ENCODE results near the gene SYNCRIP. TPM values are rescaled to one million over a fixed set of nuclear protein-coding genes. Genes with fewer than 3 reads are reported as not detected.

SYNCRIP gene
- total and polyA plus RNA-seq, 2 of the 13 experiments (the other 11 are each of a cell fraction or from before 2014, with no cell fraction given): 8.1 to 112 TPM

GRCh38 chr6:85643537-85644278 is 1.0 kb upstream of the SYNCRIP start (continued):
- 0 out of 2 replicates have a peak, but pooled peaks have one; percentile 21 for TF ChIP-seq HIC2 (CRISPR knock-in tag; IDR thresholded peaks at IDR 0.05; ENCODE audit: low read depth)
- TF ChIP-seq NR0B2 (CRISPR knock-in tag; IDR thresholded peaks at IDR 0.05): no peak; the same call in none of the 2 replicates
- no peak for TF ChIP-seq JUND (CRISPR knock-in tag; IDR thresholded peaks at IDR 0.05)
- TF ChIP-seq TAF1 (CRISPR knock-in tag; IDR thresholded peaks at IDR 0.05): peak; percentile 79
- TF ChIP-seq EZH2 (conservative IDR thresholded peaks at IDR 0.05; ENCODE audit: low read depth, low read length): no peak
- no peak for TF ChIP-seq TCF7L2 (IDR thresholded peaks at IDR 0.05; ENCODE audit: low read depth, low read length)
- peak; percentile 26; the same call in 1 of the 2 replicates for TF ChIP-seq GLI4 (CRISPR knock-in tag; IDR thresholded peaks at IDR 0.05; ENCODE audit: borderline replicate concordance)
- TF ChIP-seq ZNF296 (CRISPR knock-in tag; conservative IDR thresholded peaks at IDR 0.05): 0 out of 2 replicates have a peak, but pooled peaks have one; percentile 74
- TF ChIP-seq RARA (CRISPR knock-in tag; IDR thresholded peaks at IDR 0.05): 0 out of 2 replicates have a peak, but pooled peaks have one; percentile 9
- TF ChIP-seq JDP2 (CRISPR knock-in tag; IDR thresholded peaks at IDR 0.05; ENCODE audit: borderline replicate concordance): peak; percentile 71; the same call in 1 of the 2 replicates
- TF ChIP-seq SALL2 (CRISPR knock-in tag; IDR thresholded peaks at IDR 0.05): peak; percentile 93; the same call in 1 of the 2 replicates
- no peak; the same call in 1 of the 2 replicates for TF ChIP-seq ZNF138 (CRISPR knock-in tag; IDR thresholded peaks at IDR 0.05; ENCODE audit: low read depth)
- TF ChIP-seq SALL1 (CRISPR knock-in tag; IDR thresholded peaks at IDR 0.05): peak; percentile 85; the same call in 1 of the 2 replicates
- TF ChIP-seq ZNF761 (CRISPR knock-in tag; conservative IDR thresholded peaks at IDR 0.05): peak; percentile 26; the same call in 1 of the 2 replicates
- TF ChIP-seq ZNF687 (CRISPR knock-in tag; IDR thresholded peaks at IDR 0.05): peak; percentile 84
- no peak for TF ChIP-seq HNF1B (CRISPR knock-in tag; IDR thresholded peaks at IDR 0.05)
- TF ChIP-seq ZXDC (CRISPR knock-in tag; IDR thresholded peaks at IDR 0.05): no peak

All from HepG2 (cell line).